HG03354 (cell line): Measurements from ENCODE around the gene CORO2B.

ENCODE experiments used
- ATAC-seq: cut with Tn5 transposase; IDR thresholded peaks from one replicate; pipeline ENCODE4 v1.9.1; 2021; ENCODE audit warnings: mild to moderate bottlenecking; ENCODE audit not compliant: unreplicated experiment, poor library complexity, severe bottlenecking

Gene CORO2B

DNA sequence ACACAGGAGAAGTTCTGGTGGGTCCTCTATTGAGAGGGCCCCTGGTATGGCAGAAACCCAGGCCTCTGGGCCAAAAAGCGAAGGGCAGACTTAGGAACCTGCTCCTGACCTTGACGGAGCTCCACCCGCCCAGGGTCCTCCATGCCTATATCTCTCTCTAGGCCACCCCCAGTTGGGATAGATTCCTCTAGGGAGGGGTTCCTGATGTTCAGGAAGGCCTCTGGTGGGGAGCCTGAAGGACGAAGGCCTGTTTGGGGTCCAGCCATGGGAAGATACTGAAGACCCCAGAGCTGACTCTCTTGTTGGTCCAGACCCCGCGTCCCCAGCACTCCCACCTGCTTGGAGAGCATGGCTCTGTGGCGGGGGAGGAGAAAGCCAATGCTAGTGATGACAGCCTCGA is 104.2 kb downstream of the CORO2B start:
- ATAC-seq, result no peak

DNA sequence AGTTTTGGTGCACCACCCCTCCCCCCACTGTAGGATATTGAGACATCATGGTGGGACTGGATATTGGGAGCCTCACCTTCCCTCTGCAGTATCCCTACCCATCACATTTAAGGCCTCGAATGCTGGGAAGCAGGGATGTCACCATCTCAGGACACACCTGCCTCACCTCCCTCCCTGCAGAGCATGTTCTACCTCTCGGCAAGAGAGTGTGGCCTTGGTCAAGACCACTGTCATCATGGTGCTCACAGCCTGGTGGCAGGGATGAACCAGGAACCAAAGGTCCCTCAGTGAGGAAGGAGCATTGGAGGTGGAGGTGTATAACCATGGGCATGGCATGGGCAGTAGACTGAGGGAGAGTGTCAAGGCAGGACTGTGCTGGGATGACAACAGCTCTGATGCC is 104.8 kb downstream of the CORO2B start:
- no peak for ATAC-seq

DNA sequence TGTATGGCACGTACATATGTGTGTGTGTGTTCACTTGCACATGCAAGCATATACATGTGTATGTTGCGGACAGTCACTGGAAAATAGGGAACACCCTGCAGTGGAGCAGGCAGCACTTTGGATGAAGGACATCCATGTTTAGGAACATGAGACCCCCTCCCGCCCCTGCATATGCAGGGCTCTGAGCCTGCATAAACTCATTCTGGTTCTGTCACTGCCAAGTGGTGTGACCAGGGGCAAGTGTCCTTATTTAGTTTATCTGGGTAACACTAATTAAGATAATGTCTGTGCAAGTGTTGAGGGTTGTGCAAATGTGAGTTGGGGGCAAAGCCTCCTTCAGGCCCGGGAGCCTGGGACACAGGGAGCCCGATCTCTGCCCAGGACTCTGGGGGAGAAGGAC is 105.7 kb downstream of the CORO2B start:
- no peak for ATAC-seq

DNA sequence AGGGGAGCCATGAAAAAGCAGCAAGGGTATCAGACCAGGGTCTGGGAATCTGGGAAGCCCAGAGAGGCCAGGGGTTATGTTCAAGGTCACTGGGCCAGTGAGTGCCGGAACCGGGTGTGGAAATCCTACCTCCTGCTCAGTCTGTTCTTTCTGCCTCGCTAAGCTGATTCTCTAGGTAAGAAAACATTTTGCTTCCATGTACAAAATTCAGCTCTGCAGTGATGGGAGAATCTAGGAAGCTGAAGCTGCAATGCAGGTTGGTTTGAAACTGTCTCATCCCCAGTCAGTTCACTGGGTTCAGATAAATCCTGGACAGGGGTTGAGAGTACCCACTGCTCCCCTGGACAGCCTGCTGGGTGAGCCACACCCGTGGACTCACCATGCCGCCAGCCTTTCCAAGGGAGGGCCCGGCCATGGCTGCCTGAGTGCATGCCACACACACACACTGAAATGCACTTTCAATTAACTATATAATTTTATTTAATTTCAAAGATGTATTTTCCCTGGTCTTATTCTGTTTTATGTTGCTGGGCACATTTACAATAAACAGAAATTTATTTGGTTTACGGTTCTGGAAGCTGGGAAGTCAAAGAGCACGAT is 108.4 kb downstream of the CORO2B start:
- no peak for ATAC-seq

DNA sequence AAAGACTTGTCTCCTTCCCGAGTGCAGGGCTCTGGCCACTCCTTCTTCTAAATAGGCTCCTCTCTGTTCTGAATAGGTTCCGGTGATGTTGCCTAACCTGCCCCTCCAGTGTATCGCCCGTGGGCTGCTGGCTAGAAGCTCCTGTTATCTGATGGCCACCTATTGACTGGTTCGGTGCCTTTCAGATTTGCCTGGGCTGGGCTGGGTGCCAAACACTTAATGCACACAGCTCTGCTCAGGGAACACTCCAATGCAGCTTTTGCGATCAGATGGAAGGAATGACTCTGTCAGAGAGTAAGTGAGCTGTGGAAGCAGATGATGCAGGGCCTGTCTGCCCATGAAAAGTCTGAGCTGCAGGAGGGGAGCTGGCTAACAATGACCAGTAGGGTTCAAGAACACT is 112.9 kb downstream of the CORO2B start:
- ATAC-seq, result no peak

DNA sequence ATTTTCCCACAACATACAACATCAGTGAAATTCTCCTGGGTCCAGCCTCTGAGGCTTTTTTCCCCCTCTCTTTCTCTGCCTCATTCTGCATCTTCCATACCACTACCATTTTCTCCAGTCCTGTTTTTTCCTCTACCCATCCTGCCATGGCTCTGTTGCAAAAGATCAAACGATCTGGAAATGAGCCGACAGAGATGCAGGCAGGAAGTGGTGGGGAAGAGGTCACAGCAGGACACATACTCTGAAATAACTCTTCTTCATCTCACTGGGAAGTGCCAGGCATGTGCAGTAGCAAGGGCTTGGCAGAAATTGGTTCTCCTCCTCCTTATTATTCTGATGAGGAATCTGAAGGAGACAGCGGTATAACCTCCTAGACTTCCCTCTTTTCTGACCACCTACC is 114.3 kb downstream of the CORO2B start:
- no peak for ATAC-seq

DNA sequence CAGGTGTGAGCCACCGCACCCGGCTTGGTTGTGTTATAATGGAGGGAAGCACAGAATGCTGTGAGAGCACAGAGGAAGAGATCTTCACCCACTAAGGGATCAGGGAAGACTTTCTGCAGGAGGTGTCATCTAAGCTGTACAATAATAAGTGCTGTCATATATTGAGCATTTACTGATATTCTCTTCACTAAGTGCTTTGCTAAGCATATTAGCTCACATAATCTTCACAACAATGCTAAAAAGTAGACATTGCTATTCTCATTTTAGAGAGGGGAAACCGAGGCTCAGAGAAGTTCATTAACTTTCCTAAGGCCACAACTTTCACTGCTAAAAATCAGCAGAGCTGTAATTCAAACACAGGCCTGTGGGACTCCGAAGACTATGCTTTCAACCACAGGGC is 115.3 kb downstream of the CORO2B start:
- no peak for ATAC-seq

DNA sequence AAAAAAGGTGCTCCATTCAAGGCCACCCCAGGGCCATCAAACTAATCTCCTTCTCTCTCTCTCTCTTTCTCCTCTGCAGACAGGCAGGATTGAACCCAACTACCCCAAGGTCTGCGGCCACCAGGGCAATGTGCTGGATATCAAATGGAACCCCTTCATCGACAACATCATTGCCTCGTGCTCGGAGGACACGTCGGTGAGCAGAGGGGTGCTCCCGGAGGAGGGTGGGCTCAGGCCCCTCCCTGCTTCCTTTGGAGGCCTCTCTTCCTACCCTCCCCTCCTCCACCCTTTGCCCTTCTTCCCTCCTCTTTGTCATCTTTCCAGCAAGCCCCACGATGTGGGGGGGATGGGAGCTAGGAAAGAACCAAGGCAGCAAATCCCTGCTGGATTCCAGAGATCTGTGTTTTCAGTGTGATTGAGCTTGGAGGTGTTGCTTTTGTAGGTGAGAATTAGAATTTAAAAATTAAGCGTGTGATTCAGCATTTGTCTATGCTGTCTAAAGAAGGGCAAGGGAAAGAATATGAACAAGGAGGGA is 116.3 kb downstream of the CORO2B start:
- no peak for ATAC-seq

DNA sequence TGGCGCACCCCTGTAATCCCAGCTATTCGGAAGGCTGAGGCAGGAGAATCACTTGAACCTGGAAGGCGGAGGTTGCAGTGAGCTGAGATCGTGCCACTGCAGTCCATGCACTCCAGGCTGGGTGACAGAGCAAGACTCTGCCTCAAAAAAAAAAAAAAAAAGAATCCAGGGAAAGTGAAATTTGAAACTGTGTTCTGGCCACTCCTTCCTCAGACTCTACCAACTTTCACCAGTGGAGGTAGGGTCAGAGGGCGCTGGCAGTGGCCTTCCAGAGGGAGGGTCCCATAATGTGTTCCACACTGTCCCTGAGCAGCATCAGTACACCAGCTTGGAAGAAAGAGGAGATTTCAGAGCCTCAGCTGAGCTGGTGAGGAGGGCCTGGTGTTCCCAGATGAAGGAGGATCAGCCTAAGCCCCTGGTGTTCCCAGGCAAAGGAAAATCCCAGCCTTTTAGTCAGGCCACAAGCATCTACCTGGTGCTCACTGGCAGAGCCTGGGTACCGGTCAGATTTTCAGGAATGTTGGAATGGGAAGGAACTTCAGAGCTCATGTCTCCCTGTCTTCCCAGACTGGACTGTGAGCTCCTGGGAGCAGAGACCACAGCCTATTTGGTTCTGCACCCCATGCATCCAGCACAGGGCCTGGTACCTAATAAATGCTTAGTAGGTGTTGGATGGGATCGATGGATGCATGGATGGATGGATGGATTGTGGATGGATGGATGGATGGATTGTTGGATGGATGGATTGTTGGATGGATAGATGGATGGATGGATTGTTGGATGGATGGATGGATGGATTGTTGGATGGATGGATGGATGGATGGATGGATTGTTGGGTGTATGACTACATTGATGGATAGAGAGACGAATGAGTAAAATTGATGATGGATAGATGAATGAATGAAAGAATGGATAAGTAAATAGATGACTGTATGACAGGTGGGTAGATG is 117.9 kb downstream of the CORO2B start:
- ATAC-seq, result no peak

DNA sequence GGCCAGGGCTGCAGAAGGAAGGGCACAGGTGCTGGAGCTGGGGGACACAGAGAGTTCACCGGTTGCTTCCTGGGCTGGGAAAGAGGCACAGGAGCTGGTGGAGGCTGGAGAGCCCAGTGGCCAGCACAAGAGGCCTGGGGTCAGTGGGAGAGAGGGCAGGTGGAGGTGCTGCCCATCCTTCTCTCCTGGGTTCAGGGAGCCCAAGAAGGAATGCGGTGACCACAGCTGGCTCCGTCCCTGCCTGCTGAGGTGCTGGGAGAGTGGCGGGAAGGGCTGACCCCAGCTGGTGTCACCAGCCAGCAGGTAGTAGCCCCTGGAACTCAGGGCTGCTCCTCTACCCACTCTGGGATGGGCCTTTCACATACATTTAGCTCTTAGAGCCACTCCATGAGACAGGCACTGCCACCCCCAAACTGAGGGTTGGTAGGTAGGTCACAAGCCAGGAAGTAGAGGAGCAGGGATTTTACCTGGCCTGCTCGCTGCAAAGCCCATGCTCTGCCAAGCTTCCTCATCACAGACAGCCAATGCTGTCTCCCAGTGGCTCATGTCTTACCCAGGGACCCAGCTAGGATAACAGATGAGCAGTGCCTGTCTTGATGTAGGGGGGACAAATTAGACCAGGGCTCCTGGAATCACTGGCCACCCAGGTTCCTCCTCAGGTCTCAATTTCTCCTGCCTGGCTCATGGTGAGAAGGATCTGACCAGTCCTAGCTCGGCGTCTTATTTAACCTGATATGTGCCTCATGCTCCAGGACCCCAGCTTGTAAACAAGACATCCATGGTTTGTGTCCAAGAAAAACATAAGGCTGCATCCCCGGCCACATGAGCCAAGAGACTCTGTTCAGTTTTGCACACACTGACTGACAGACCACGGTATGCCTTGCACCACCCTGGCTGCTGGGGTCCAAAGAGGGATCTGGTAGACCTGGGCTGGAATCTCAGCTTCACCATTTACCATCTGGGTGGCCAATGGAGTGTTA is 119.2 kb downstream of the CORO2B start:
- no peak for ATAC-seq

DNA sequence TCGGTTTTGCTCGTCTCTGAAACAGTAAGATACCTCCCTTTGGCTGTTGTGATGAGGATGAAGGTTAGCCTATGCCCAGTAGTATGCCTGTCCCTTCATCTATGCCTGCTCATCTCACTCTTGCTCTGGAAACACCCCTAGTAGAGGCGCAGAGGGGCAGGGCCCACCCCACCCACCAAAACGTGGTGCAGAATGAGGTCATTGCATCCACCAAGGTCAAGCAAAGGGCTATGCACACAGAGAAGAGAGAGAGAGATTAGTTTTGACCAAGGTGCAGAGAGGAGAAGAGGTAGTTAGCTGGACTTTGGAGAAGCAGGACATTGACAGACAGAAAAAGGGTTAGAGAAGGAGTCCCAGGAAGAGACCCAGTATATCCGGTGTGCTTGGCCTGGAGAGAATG is 119.9 kb downstream of the CORO2B start:
- no peak for ATAC-seq

DNA sequence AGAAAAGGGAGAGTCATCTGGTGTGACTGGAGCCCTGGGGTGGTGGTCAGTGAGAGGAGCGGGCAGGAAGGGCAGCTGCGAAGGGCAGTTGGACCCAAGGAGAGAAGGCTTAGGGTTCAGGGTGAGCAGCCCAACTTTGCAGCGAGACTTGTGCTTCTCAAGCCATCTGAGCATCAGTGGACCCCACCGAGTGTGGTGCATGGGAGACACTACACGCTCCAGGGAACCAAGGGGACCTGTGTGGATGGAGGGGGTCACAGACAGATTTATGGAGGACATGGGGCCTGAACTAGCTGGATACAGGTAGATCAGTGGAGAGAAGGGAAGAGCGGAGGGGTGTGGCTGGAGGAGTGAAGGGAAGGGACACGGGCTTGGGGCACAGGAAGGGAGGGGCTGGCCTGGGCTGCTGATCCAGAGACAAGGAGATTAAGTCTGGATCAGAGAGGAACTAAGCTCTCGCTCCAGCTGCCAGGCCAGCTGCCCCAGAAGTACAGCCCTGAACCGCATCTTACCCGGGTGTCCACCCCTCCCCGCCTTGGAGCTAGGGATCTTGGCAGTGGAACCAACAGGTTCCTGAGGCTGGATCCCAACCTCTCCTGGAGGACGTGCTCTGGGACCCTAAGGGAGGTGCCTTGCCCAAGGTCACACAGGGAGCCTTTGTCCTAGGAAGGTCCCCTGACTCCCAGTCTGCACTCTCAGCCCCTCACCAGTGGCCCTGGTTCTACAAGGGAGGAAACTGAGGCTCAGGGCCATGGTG is 120.5 kb downstream of the CORO2B start:
- no peak for ATAC-seq

DNA sequence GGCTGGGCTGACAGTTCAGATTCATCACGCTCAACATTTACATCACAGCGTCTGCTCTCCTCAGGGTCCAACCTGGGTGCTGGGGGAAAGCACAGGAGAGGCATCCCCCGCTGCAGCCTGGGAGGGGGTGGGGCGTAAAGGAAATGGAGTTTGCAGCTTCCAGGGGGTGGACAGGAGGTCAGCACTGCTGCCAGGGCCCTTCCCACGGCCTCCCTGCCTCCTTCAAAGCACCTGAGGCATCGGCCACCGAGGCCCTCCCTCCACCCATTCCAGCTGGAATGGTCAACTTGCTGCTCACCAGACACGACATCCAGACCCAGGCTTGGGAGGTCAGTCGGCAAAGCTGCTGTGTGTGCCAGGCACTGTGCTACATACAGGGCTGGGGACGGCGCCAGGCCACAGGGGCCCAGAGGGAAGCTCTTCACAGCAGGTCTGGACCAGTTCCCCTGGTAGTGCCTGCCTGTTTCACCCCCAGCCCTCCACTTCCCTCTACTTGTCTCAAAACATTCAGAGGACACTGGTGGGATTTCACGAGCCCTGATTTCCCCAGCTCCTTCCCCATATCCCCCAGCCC is 121.2 kb downstream of the CORO2B start:
- ATAC-seq, result no peak

DNA sequence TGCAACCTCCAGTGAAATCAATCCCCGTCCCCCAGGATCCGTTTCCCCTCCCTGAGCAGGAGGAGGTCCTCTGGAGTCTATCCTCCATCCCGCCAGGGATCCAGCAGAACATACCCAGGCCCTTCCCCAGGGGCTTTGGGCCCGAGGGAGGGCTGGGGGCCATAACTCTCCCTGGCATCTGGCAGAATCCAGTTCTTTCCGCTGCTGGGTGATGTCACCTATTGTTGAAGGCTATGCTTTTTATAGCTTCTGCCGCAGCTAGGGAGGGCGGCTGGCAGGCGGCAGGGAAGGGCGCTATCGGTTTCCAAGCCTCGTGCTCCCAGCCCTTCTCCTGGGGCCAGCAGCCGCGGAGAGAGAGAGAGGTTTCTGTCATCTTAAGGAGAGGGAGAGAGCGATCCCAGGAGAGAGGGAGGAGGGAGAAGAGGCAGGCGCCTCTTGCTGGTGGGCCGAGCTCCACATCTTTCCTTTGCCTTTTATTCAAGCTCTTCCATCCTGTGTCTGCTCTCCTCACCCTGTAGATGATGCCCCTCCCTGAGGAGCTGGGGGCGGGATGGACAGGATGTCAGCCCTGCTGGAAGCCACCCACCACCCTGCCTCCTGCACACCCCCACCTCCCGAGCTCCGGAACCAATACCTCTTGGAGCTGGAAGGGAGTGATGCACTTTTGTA is 121.8 kb downstream of the CORO2B start:
- ATAC-seq, result no peak

DNA sequence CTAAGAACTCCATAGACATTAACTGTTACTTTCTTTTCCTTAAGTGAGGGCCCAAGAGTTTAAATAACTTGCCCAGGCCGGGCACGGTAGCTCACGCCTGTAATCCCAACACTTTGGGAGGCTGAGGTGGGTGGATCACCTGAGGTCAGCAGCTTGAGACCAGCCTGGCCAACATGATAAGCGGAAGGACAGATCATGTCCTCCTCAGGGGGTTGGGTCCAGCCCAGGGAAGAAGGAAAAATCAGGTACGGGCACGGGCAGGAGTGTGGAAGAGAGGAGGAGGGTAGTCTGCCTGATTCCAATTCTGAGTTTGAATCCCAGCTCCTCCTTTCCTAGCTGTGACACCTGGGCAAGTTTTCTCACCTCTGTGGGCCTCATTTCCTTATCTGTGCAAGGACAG is 123.1 kb downstream of the CORO2B start:
- ATAC-seq, result no peak

DNA sequence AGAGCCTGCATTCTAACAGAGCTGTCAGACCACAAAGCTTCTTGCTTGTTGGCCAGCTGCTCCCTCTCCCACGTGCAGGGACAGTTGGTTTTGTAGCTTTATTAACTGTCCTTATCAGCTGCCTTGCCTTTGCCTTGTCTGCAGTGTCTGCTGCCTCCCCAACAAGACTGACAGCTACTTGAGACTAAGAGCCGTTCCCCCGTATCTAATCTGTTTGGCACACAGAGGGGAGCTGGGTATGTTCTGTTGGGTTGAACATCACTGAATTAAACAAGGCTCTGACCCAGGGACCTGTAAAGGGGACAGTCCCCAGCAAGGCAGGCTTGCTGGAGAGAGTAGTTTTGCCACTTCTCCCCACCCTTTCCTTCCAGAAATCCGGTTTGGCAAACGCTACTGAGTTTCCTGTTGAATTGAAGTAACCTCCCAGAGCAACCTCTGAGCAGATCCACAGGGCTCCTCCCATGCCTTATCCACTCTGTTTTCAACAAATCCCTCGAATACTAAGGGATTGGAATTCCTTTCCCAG is 125.8 kb downstream of the CORO2B start:
- no peak for ATAC-seq

DNA sequence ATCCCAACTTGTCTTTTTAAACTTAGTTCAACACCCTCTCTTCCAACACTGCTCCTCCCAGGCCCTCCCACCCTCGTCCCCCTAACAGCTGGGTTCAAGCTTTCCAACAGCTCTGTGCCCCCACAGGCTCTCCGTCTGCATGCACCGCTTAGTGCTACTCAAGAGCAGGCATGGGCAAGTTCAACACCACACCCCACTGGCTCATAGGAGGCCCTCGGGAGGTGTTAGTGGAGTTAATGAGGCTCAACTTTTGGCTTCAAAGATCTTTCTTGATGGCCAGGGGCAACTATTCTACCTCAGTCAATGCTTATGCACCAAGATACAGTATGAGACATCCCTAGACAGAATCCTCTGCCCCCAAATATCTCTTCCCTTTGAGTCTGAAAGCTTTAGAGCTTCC is 127.5 kb downstream of the CORO2B start:
- no peak for ATAC-seq

DNA sequence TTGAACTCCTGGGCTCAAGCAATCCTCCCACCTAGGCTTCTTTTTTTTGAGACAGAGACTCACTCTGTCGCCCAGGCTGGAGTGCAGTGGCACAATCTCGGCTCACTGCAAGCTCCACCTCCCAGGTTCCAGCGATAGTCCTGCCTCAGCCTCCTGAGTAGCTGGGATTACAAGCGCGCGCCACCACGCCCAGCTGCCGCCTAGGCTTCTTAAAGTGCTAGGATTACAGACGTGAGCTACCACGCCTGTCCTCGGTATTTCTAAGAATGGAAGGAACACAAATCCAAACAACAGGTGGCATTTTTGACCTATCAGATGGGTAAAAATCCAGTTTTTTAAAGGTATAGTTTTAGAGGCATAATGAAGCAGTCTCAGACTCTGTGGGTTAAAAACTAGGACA is 128.1 kb downstream of the CORO2B start:
- ATAC-seq, result no peak
